Left forelimb (tissue), 1 donor: ENCODE data around the gene FCRL5.

Experiments
- DNase-seq: peaks from one replicate; pipeline ENCODE4 v3.0.0-alpha.2; 2018; ENCODE audit warnings: low spot score

Gene FCRL5

DNA sequence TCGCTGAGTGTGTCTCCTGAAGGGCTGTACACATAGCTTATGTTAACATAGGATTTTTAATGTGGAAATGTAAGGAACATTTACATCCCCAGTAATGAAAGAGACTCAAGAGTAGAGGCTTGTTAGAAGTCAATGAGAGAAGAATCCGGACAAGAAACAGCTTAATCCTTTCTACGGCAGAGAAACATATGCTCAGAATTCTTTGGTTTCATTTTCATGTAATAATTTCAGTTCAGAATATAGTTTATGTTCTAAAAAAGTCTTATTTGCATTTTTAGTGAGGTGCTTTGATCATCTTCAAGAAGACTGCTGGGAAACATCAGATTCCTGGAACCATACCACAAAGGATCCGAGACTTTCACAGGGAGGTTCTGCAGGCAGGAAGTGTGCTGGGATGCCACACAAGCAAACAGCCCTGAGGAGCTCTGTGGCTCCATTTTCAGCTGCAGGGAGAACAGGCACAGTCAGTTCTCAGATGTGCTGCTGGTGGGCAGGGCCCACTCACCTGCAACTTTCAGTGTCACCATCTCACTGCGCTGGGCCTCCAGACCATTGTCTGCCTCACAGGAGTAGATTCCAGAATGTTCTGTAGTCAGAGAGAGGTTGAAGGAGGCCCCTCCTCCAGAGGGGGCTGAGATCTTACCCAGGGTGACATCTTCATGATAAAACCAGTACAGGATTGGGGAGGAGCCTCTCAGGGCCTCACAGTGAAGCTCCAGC, 28.4 kb downstream of the FCRL5 start:
- no peak for DNase-seq

DNA sequence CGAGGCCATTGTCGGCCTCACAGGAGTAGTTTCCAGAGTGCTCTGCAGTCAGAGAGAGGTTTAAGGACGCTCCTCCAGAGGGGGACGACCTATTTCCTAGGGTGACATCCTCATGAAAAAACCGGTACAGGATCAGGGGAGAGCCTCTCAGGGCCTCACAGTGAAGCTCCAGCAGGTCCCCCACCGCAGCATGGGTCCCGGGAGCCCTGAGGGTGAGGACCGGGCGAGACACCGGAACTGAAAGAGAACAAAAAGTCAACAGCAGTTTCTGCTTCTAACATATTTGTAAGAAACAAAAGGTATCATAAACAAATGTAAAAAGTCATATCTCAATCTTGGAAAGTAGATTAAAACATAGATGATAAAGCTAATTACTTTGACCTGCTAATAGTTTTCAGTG, 31.3 kb downstream of the FCRL5 start:
- DNase-seq = no peak

- no peak for DNase-seq
Measured at GRCh38 chr1:157520386-157520935, 31.9 kb downstream of the FCRL5 start.

- no peak for DNase-seq
Measured at GRCh38 chr1:157519451-157519850, 32.9 kb downstream of the FCRL5 start.

DNA sequence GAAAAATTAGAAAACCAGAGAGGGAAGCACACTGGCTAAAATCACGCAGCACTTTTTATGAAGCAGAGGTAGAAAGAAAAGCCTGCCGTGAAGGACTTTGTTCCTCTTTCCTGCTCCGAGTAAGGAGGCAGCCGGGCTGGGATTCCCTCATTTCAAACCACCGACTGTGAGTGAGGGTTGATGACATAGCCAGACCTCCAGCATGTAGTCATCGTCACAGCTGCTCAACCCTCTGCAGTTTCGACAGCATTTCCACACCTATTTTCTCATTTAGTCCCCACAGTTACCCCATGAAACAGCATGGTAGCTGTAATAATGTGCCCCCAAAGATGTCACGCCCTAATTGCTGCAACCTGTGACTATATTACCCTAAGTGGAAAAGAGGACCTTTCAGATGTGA, 35.3 kb downstream of the FCRL5 start:
- DNase-seq = no peak

- DNase-seq = no peak
Measured at GRCh38 chr1:157515709-157516108, 36.6 kb downstream of the FCRL5 start.

- DNase-seq = no peak
Measured at GRCh38 chr1:157515141-157515540, 37.2 kb downstream of the FCRL5 start.

GRCh38 chr1:157512036-157512969, 40.0 kb downstream of the FCRL5 start:
- DNase-seq = no peak

GRCh38 chr1:157509546-157510232, 42.6 kb downstream of the FCRL5 start:
- no peak for DNase-seq

GRCh38 chr1:157505481-157506272, 46.6 kb downstream of the FCRL5 start:
- DNase-seq = no peak

DNA sequence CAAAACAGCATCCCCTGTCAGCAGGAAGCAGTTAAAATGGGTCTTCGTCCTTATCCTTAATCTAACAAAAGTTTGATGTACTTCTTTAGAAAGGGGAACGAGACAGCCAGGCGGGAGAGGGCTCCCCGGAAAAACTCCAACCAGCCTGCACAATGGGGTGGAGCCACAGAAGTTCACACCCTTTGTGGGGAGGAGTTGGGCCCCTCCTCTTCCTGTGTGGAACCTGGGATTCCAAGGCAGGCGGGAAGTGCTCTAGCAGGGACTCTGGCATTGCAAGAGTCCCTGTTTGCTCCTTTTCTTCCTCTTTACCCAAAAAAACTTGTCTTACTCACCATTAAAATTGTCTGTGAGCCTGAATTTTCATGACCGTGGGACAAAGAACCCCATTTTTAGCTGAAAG, 47.7 kb downstream of the FCRL5 start:
- no peak for DNase-seq

DNA sequence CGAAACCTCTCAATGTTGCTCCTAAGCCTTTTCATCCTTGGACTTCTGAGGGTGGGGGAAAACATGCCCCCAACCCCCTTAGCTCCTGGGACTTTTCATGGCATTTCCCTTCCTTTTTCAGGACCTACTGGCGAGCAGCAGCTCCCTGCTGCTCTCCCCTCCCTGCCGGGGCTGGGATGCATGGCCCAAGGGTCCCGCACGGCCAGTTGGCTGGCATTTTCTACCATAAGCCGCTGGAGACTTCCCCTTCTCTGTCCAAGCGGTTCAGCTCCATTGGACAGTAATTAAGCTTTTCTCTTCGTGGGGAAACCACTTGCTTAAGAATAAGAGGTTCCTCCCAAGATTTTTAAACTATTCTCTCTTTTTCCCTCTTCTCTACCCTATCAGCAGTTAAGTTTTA, 52.8 kb downstream of the FCRL5 start:
- no peak for DNase-seq

DNA sequence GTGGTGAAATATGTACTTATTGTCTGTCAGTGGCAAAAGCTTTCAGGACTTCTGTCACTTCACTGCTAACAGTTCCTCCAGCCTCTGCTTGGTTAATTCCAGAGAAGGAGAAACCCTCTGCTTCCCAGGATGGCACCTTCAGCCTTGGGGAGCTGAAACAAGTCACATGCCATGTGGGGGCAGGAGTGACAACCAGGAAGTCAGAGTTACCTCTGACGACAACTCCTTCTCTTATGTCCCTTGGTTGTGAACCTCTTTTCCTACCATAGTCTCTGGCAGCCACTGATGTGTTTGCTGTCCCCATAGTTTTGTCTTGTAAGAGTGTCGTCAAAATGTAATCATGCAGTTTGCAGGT, 53.6 kb downstream of the FCRL5 start:
- no peak for DNase-seq

- no peak for DNase-seq
Measured at GRCh38 chr1:157497987-157498735, 54.2 kb downstream of the FCRL5 start.

DNA sequence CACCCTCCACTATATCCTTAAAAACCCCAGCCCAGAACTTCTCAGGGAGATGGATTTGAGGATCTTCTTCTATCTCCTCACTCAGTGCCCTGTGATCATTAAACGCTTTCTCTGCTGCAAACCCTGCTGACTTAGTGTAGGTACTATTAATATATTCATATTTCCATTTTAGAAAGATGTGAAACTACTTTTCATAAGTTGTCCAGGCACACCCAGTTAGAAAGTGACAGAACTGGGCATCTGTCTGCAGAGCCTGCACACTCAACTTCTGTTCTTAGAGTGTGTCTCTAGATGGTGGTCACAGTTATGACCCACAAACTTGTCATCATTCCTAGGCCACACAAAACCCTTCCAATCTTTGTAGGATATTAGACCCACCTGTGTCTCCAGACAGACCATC, 55.0 kb downstream of the FCRL5 start:
- no peak for DNase-seq

DNA sequence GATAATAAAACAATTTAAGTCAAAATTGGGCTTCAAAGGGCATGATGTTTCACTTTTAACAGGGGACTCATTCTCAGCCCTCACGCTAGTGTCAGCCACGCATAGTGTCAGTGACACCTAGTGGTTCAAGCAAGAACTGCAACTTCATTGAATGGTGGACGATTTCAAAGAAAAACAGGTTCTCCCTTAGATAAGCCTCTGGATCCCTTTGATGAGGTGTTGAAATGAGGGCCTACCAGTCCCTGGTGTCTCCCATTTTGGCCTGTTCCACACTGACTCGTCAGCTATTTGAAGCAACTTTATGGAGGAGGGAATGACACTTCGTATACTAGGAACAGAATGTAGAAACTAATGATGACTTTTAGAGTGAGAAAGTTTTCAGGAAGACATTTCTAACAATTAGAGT, 56.2 kb downstream of the FCRL5 start:
- DNase-seq = no peak

- no peak for DNase-seq
Measured at GRCh38 chr1:157495285-157495684, 57.0 kb downstream of the FCRL5 start.

DNA sequence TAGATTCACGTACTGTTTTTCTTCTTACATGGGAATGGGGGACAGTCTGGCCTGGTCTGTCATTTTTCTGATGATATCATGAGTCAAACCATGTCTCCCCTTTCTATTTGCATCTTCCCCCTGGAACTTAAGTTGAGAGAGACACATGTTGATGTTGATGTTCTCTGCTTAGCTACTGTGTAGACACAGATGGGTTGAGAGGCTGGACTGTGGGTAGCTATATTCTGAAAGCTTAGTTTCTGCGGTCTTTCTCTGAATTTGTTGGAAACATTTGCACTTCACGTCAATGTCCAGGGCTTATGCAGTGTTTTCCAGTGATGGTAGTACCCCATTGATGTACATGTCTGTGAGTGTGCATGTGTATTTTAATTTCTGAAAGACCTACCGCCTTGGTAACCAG, 58.2 kb downstream of the FCRL5 start:
- no peak for DNase-seq

DNA sequence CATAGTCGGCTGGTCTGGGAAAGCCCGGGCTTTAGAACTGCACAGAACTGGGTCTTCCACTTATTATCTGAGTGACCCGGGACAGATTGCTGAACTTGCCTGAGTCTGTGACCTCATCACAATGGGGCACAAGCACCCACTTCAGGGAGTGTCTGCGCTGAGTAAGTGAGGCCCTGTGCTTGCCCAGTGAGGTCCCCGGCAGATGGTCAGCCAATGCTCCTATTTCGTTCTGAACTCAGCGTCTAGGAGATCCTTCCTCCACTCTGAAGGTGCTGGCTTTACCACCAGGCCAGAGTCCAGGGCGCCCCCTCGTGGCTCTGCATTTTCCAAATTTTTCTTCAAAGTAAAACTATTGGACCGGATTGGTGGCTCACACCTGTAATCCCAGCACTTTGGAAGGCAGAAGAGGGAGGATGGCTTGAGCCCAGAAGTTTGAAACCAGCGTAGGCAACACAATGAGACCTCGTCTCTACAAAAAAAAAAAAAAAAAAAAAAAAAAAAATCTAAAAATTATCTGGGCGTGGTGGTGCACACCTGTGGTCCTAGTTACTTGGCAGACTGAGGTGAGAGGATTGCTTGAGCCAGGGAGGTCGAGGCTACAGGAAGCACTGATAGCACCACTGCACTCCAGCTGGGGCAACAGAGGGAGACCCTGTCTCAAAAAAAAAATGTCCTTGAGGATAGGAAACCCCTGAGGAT, 61.7 kb downstream of the FCRL5 start:
- peak; percentile 78 for DNase-seq

DNA sequence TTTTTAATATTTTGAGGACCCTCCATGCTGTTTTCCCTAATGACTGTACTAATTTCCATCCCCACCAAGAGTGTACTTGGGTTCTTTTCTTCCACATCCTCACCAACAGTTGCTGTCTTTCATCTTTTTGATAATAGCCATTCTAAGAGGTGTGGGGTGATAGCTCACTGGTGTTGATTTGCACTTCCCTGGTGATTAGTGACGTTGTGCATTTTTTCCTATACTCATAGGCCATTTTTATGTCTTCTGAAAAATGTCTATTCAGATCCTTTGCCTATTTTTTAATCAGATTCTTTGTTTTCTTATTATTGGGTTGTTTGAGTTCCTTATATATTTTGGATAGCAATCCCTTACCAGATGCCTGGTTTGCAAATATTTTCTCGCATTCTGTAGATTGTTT, 64.2 kb downstream of the FCRL5 start:
- DNase-seq = no peak
